ENCODE measurements around the gene CAPZB.

DNA sequence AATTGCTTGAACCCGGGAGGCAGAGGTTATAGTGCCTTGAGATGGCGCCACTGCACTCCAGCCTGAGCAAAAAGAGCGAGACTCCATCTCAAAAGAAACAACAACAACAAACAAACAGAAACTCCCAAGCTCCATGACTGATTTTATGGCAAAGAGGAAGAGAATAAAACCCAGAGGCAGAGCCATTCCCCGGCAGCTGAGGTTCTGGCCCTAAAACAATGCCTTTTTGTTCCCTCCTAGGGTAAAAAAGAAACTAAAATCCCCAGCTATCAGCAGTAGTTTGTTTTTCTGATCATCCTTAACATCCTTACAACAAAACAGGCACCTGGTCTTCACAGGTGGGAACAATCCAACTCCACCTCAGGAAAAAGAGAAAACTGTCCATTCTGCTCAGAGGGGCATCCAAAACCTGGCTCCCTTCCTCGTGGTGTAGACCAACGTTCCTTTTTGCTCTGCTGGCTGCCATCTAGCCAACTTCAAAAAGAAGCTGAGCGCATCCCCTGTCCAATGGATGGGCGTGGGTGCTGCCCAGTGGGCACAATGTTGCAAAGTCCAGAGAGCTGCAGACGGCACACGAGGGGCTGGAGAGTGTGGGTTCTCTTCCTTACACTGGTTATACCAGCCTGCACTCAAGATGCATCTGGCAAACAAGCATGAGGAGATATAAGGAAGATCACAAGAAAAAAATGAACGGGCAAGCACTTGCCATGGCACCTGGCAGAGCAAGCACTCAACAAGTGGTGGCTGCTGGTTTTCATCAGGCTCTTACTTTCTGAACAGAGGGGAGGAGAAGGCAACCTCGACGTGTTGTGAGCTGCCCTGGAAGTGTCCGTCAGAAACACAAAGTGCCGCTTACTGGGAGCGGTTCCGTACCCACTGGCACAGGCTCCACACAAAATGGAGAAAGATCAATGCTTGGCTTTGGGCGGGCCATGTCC, 118.5 kb downstream of the CAPZB start:
- TF ChIP-seq, protein P1, sequence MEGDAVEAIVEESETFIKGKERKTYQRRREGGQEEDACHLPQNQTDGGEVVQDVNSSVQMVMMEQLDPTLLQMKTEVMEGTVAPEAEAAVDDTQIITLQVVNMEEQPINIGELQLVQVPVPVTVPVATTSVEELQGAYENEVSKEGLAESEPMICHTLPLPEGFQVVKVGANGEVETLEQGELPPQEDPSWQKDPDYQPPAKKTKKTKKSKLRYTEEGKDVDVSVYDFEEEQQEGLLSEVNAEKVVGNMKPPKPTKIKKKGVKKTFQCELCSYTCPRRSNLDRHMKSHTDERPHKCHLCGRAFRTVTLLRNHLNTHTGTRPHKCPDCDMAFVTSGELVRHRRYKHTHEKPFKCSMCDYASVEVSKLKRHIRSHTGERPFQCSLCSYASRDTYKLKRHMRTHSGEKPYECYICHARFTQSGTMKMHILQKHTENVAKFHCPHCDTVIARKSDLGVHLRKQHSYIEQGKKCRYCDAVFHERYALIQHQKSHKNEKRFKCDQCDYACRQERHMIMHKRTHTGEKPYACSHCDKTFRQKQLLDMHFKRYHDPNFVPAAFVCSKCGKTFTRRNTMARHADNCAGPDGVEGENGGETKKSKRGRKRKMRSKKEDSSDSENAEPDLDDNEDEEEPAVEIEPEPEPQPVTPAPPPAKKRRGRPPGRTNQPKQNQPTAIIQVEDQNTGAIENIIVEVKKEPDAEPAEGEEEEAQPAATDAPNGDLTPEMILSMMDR (IDR thresholded peaks at IDR 0.05): no peak
- no peak for TF ChIP-seq POLR2A (IDR thresholded peaks at IDR 0.05)

All from lower leg skin (tissue), 3 donors.